GM10248 (cell line): ENCODE data around the gene RIMKLB.

Source experiments
- CTCF ChIA-PET: fragments of 300-600 bp; sonication (Branson Sonifier 250); formaldehyde crosslinking; extraction: SDS; loops from one replicate; lab custom pipeline; 2021; ENCODE audit warnings: antibody characterized with exemption; lab: Yijun Ruan, JAX
- POLR2A ChIA-PET: fragments of 350-650 bp; sonication (Branson Sonifier 250); formaldehyde crosslinking; extraction: SDS; loops from one replicate; lab custom pipeline; 2020; ENCODE audit warnings: antibody characterized with exemption; lab: Yijun Ruan, JAX
- DNase-seq: peaks from one replicate; pipeline ENCODE4 v3.0.0; 2012; ENCODE audit errors: extremely low spot score
- CTCF ChIP-seq: IDR thresholded peaks from 2 replicates; pipeline ENCODE4 v1.5.1; 2012; ENCODE audit warnings: mild to moderate bottlenecking, low read depth; ENCODE audit errors: extremely low read depth, missing control alignments, control extremely low read depth

RIMKLB gene

DNA sequence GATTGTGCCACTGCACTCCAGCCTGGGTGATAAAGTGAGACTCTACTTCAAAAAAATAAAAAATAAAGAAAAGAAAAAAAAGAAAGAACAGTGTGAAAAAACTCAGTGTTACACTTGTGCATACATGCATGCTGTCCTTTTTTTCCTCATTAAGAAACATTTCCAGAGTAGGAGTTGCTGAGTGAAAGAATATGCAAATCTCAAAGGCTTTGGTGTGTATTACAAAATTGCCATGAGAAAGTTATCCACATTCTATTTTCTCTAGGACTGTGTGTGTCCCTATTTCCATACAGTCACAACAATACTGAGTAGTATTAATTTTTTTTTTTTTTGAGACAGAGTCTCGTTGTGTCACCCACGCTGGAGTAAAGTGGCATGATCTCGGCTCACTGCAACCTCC is 123.8 kb downstream of the RIMKLB start:
- CTCF ChIA-PET: interaction anchor here (1.1 to 1.2 kb wide), 2 partner anchors 140 to 164 kb away, joined by 3 read pairs; no protein-coding TSS in a partner anchor
- DNase-seq: no peak
- POLR2A ChIA-PET: no interaction called here
- no peak for TF ChIP-seq CTCF

DNA sequence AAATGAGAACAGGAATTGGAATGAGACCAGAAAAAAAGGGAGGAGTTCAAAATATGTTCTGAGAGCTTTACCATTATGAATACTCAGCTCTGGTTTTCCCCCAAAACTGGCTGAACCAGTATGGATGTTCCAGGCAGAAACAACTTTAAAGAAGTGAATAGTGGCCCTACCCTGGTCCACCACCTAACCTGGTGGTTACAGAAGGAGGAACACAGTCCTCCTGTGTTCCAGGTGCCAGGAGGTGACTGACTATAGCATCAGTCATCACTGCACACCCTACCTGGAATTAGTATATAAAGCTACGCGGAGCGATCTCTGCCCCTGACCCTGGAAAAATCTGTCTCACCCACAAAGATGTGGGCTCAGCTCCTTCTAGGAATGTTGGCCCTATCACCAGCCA is 124.5 kb downstream of the RIMKLB start, which contains the start of gene A2ML1:
Gene A2ML1, plus strand, starts transcription at position 324 of the 400 bp plus-strand sequence. Its CDS starts 31 bp downstream, at position 355.
- no peak for DNase-seq
- ChIA-PET CTCF (interaction anchor here (0.7 to 1.1 kb wide), 2 partner anchors 141 to 165 kb away, joined by 3 read pairs; no protein-coding TSS in a partner anchor), POLR2A (no interaction called here)
- no peak for TF ChIP-seq CTCF

- TF ChIP-seq CTCF: peak; percentile 19
- ChIA-PET CTCF (interaction anchor here (0.7 to 1.5 kb wide), 4 partner anchors 101 to 166 kb away, joined by 3 to 4 read pairs (median 4); no protein-coding TSS in a partner anchor), POLR2A (no interaction called here)
- no peak for DNase-seq
Observed at GRCh38 chr12:8823565-8824300, 125.9 kb downstream of the RIMKLB start.

- TF ChIP-seq CTCF: no peak
- ChIA-PET POLR2A (no interaction called here), CTCF (interaction anchor here (1.1 to 1.6 kb wide), 3 partner anchors 12 to 283 kb away, joined by 3 to 6 read pairs (median 4); no protein-coding TSS in a partner anchor)
- no peak for DNase-seq
Observed at GRCh38 chr12:8827551-8828256, 129.9 kb downstream of the RIMKLB start.

DNA sequence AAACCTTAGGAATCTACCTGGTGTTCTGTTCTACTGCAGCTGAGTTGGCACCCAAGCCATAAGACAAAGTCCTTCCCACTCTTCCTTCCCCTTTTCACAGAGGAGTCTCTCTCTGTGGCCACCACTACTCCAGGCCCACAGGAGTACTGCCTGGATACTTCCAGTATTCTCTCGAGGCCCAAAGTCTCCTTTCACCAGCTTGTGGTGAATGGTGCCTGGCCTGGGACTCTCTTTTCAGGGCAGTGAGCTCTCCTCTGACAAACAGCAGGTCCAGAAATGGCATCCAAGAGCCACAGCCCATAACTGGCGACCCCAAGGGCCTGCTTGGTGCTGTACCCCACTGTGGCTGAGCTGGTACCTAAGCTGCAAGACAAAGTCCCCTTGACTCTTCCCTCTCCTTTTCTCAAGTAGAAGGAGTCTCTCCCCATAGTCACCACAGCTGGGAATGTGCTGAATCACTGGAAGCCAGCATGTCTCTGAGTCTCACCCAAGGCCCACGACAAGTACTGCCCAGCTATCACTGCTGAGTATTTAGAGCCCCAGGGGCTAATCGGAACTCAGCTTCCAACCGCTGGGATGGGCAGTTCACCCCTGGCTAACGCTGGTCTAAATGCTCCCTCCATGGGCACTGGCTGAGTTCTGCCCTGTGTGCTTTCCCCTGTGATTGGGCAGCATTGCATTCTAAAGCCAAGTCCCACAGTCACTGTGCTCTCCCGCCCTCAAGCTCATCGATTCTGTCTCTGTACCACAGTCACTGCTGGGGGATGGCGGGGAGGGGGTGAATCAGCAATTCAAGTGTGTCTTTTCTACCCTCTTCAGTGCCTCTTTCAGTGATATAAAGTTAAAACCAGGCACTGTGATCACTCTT is 130.7 kb downstream of the RIMKLB start:
- TF ChIP-seq CTCF: no peak
- no peak for DNase-seq
- ChIA-PET POLR2A (no interaction called here), CTCF (interaction anchor here (1.1 to 1.4 kb wide), 2 partner anchors 13 to 284 kb away, joined by 3 to 6 read pairs; no protein-coding TSS in a partner anchor)
